Tibial nerve (tissue), 4 donors: Measurements from ENCODE around the gene MOCS1.

Experiments
- CTCF ChIP-seq, 5 experiments: fragments of 200-600 bp in 3 of 5; fragments of 450-650 bp in 2 of 5; sonication (generic) in 3 of 5; IDR thresholded peaks; one replicate each; pipeline ENCODE4 v1.5.1; 2016 to 2019; ENCODE audit warnings: antibody characterized with exemption in 5 of 5, mild to moderate bottlenecking in 3 of 5, moderate library complexity in 2 of 5
- EP300 ChIP-seq, 2 donors: sonication (generic); formaldehyde crosslinking; IDR thresholded peaks; one replicate each; pipeline ENCODE4 v1.6.1; 2017; ENCODE audit warnings: antibody characterized with exemption in 2 of 2, mild to moderate bottlenecking in 1 of 2
- POLR2A ChIP-seq, 2 donors: fragments of 450-650 bp; IDR thresholded peaks; one replicate each; pipeline ENCODE4 v1.6.1; 2017; ENCODE audit warnings: antibody characterized with exemption in 2 of 2, mild to moderate bottlenecking in 2 of 2, moderate library complexity in 2 of 2

DNA sequence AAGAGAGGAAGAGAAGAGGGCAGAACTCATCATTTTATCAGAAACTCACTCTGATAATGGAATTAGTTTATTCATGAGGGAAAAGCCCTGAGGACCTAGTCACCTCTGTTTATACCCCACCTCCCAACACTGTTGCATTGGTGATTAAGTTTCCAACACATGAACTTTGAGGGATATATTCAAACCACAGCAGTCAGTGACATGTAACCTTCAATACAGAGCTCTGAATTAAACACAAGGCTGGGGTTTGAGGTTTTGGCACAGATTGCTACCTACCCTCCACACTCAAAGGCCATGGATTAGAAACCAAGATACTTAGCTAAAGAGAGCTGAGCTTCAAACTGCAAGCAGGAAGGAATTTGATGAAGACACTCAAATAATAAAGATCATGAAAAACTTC, 48.5 kb upstream of the MOCS1 start:
- TF ChIP-seq CTCF (IDR thresholded peaks at IDR 0.05) (no peak), POLR2A (IDR thresholded peaks at IDR 0.05) (no peak), EP300 (IDR thresholded peaks at IDR 0.05) (no peak)
